H9 (cell line): ENCODE measurements around the gene PUM1. TPM values are rescaled to one million over a fixed set of nuclear protein-coding genes. Genes with fewer than 3 reads are reported as not detected.
A peak's percentile ranks its signal among the peaks of the same experiment; 100 is the strongest.

ENCODE experiments used
- DNase-seq: peaks from one replicate; pipeline ENCODE4 v3.0.0-alpha.2; 2017
- H2AFZ ChIP-seq: one replicate; pipeline ENCODE4 v1.6.1; 2013; ENCODE audit warnings: mild to moderate bottlenecking, low read length, control low read depth, moderate library complexity
- H2AK5ac ChIP-seq: 2 replicates; pipeline ENCODE4 v1.6.1; 2013; ENCODE audit warnings: low read length, control low read depth, mixed read lengths; ENCODE audit not compliant: insufficient read length
- H2BK120ac ChIP-seq: one replicate; pipeline ENCODE4 v1.6.1; 2013; ENCODE audit warnings: low read depth, mild to moderate bottlenecking, low read length, control low read depth, inconsistent platforms; ENCODE audit not compliant: poor library complexity, severe bottlenecking
- H2BK12ac ChIP-seq: 2 replicates; pipeline ENCODE4 v1.6.1; 2013; ENCODE audit warnings: low read length, control low read depth, mixed read lengths, low read depth; ENCODE audit not compliant: insufficient read length
- H2BK15ac ChIP-seq: 2 replicates; pipeline ENCODE4 v1.6.1; 2013; ENCODE audit warnings: low read depth, low read length, control low read depth
- H2BK20ac ChIP-seq: one replicate; pipeline ENCODE4 v1.6.1; 2013; ENCODE audit warnings: low read depth, mild to moderate bottlenecking, low read length, control low read depth, inconsistent platforms; ENCODE audit not compliant: poor library complexity, severe bottlenecking
- H2BK5ac ChIP-seq: 2 replicates; pipeline ENCODE4 v1.6.1; 2013; ENCODE audit warnings: low read length, control low read depth, mixed read lengths; ENCODE audit not compliant: insufficient read length
- H3K14ac ChIP-seq: 2 replicates; pipeline ENCODE4 v1.6.1; 2013; ENCODE audit warnings: low read length, control low read depth; ENCODE audit not compliant: insufficient read depth
- H3K18ac ChIP-seq: 2 replicates; pipeline ENCODE4 v1.6.1; 2013; ENCODE audit warnings: low read depth, mild to moderate bottlenecking, mixed read lengths, low read length, control low read depth; ENCODE audit not compliant: insufficient read length
- H3K23ac ChIP-seq: 2 replicates; pipeline ENCODE4 v1.6.1; 2013; ENCODE audit warnings: low read length, control low read depth, mixed read lengths, low read depth; ENCODE audit not compliant: insufficient read length
- H3K23me2 ChIP-seq: 2 replicates; pipeline ENCODE4 v1.6.1; 2013; ENCODE audit warnings: low read depth, mild to moderate bottlenecking, mixed read lengths, low read length, control low read depth; ENCODE audit not compliant: insufficient read length, poor library complexity, severe bottlenecking
- H3K27ac ChIP-seq: 2 replicates; pipeline ENCODE4 v1.5.1; 2013; ENCODE audit warnings: low read length, control low read depth, mixed read lengths, low read depth; ENCODE audit not compliant: insufficient read length
- H3K27me3 ChIP-seq: 2 replicates; pipeline ENCODE4 v1.6.1; 2013; ENCODE audit warnings: low read length, control low read depth, inconsistent platforms; ENCODE audit not compliant: insufficient read depth
- H3K4ac ChIP-seq: 2 replicates; pipeline ENCODE4 v1.6.1; 2013; ENCODE audit warnings: low read depth, mild to moderate bottlenecking, control low read depth, inconsistent platforms, low read length, moderate library complexity
- H3K4me1 ChIP-seq: 2 replicates; pipeline ENCODE4 v1.6.1; 2013; ENCODE audit warnings: low read length, control low read depth, inconsistent platforms; ENCODE audit not compliant: insufficient read depth
- H3K4me2 ChIP-seq: 2 replicates; pipeline ENCODE4 v1.6.1; 2013; ENCODE audit warnings: low read length, control low read depth, mixed read lengths; ENCODE audit not compliant: insufficient read length, insufficient read depth
- H3K56ac ChIP-seq: 2 replicates; pipeline ENCODE4 v1.6.1; 2013; ENCODE audit warnings: low read depth, mild to moderate bottlenecking, mixed read lengths, low read length, control low read depth; ENCODE audit not compliant: insufficient read length
- H3K79me1 ChIP-seq: 2 replicates; pipeline ENCODE4 v1.6.1; 2013; ENCODE audit warnings: low read depth, mild to moderate bottlenecking, moderate library complexity, low read length, control low read depth, inconsistent platforms; ENCODE audit not compliant: insufficient read depth, poor library complexity, severe bottlenecking
- H3K79me2 ChIP-seq: 2 replicates; pipeline ENCODE4 v1.6.1; 2013; ENCODE audit warnings: low read length, control low read depth, inconsistent platforms; ENCODE audit not compliant: insufficient read depth
- H3K9ac ChIP-seq: 2 replicates; pipeline ENCODE4 v1.6.1; 2013; ENCODE audit warnings: low read length, control low read depth, mixed read lengths; ENCODE audit not compliant: insufficient read length; ENCODE audit errors: extremely low read depth
- H3K9me3 ChIP-seq: one replicate; pipeline ENCODE4 v1.6.1; 2013; ENCODE audit warnings: low read depth, low read length, inconsistent platforms; ENCODE audit not compliant: control insufficient read depth
- H3T11ph ChIP-seq: one replicate; pipeline ENCODE4 v1.6.1; 2013; ENCODE audit warnings: mild to moderate bottlenecking, low read length, control low read depth, inconsistent platforms
- H4K20me1 ChIP-seq: one replicate; pipeline ENCODE4 v1.6.1; 2013; ENCODE audit not compliant: control insufficient read depth, insufficient read length, insufficient read depth
- H4K5ac ChIP-seq: 2 replicates; pipeline ENCODE4 v1.6.1; 2013; ENCODE audit warnings: low read depth, mild to moderate bottlenecking, mixed read lengths, low read length, control low read depth; ENCODE audit not compliant: insufficient read length
- H4K8ac ChIP-seq: replicated peaks from 2 replicates; pipeline ENCODE4 v1.6.1; 2013; ENCODE audit warnings: low read length, control low read depth, mixed read lengths, low read depth; ENCODE audit not compliant: insufficient read length
- H4K91ac ChIP-seq: 2 replicates; pipeline ENCODE4 v1.6.1; 2013; ENCODE audit warnings: low read depth, mild to moderate bottlenecking, moderate library complexity, mixed read lengths, low read length, control low read depth; ENCODE audit not compliant: insufficient read length
- H3K27ac Mint-ChIP-seq, 3 experiments: 2 replicates in 2 of 3; 3 replicates in 1 of 3; pipeline ENCODE4 v1.8.0; 2020 to 2021; ENCODE audit warnings: mixed read lengths in 3 of 3, mild to moderate bottlenecking in 1 of 3, moderate library complexity in 1 of 3
- H3K27me3 Mint-ChIP-seq: 2 replicates; pipeline ENCODE4 v1.8.0; 2021; ENCODE audit warnings: low read depth, mild to moderate bottlenecking, moderate library complexity, mixed read lengths
- H3K36me3 Mint-ChIP-seq, 3 experiments: 2 replicates in 2 of 3; 3 replicates in 1 of 3; pipeline ENCODE4 v1.8.0; 2020 to 2021; ENCODE audit warnings: low read depth in 3 of 3, mixed read lengths in 3 of 3; ENCODE audit not compliant: insufficient read depth in 1 of 3
- H3K4me1 Mint-ChIP-seq, 2 experiments: 2 replicates each; pipeline ENCODE4 v1.8.0; 2020; ENCODE audit warnings: mixed read lengths in 2 of 2
- H3K4me3 Mint-ChIP-seq, 2 experiments: 2 replicates in 1 of 2; 3 replicates in 1 of 2; pipeline ENCODE4 v1.8.0; 2020 to 2021; ENCODE audit warnings: mild to moderate bottlenecking in 2 of 2, mixed read lengths in 2 of 2, moderate library complexity in 1 of 2
- H3K9me3 Mint-ChIP-seq, 2 experiments: 2 replicates in 1 of 2; 3 replicates in 1 of 2; pipeline ENCODE4 v1.8.0; 2020; ENCODE audit warnings: mild to moderate bottlenecking in 2 of 2, mixed read lengths in 2 of 2, moderate library complexity in 1 of 2
- CTCF ChIP-seq: fragments of 200-600 bp; sonication (generic); conservative IDR thresholded peaks from 3 replicates; pipeline ENCODE4 v1.8.0; 2021; ENCODE audit warnings: antibody characterized with exemption, mild to moderate bottlenecking
- WGBS: extraction: QIAGEN DNeasy Blood & Tissue Kit; methylation state at CpG from one replicate; pipeline ENCODE4 v1.1.7; 2013; ENCODE audit warnings: missing lambda C conversion rate, low lambda C conversion rate, mixed read lengths; ENCODE audit not compliant: insufficient read length; ENCODE audit errors: extremely low coverage; 5-methylcytosine and 5-hydroxymethylcytosine counted together
- total RNA-seq: library from RNA; stranded (reverse); gene quantifications from 2 replicates; pipeline ENCODE4 v1.2.1, GENCODE V29; 2021

PUM1 gene
- total RNA-seq, 1 experiment from 2014 or later: 164 TPM

GRCh38 chr1:30919025-30919881 is 146.3 kb downstream of the PUM1 start:
- Histone ChIP-seq H3K4me2 (no peak overlapping the region), H2BK15ac (no peak overlapping the region), H3K9me3 (no peaks in the 10 kb centered on the region), H4K20me1 (no peaks in the 10 kb centered on the region), H2BK20ac (no peak overlapping the region), H3K27me3 (no peaks in the 10 kb centered on the region), H3K18ac (no peak overlapping the region), H2BK120ac (no peak overlapping the region), H3K14ac (no peak overlapping the region), H2BK5ac (no peak overlapping the region), H3K4ac (no peak overlapping the region), H4K5ac (no peak overlapping the region), H3T11ph (no peak overlapping the region), H2AK5ac (no peak overlapping the region), H3K79me1 (no peaks in the 10 kb centered on the region), H3K9ac (no peak overlapping the region), H3K56ac (no peak overlapping the region), H3K4me1 (no peaks in the 10 kb centered on the region), H3K23me2 (no peaks in the 10 kb centered on the region), H3K79me2 (no peaks in the 10 kb centered on the region), H2AFZ (no peak overlapping the region), H4K91ac (no peak overlapping the region), H4K8ac (no peak overlapping the region), H3K27ac (no peak overlapping the region), H3K23ac (no peak overlapping the region), H2BK12ac (no peak overlapping the region)
- peaks cover 0 to 13% of the 10 kb centered on the region in 2 experiments; a peak in 2 of 4 replicates for H3K4me1 Mint-ChIP-seq
- H3K27ac Mint-ChIP-seq: no peak overlapping the region
- H3K36me3 Mint-ChIP-seq: no peaks in the 10 kb centered on the region
- TF ChIP-seq CTCF: no peak; the same call in 2 of the 3 replicates
- no peak overlapping the region for H3K4me3 Mint-ChIP-seq
- no CpG with 5 or more reads among the region's 10 CpGs for WGBS
- DNase-seq: peak; percentile 21
- no peaks in the 10 kb centered on the region for H3K9me3 Mint-ChIP-seq
- H3K27me3 Mint-ChIP-seq: no peaks in the 10 kb centered on the region; the same call in 1 of the 2 replicates
